ENCODE measurements around the gene PTH2. TPM values are rescaled to one million over a fixed set of nuclear protein-coding genes. Genes with fewer than 3 reads are reported as not detected.
A peak's percentile ranks its signal among the peaks of the same experiment; 100 is the strongest.

Gene PTH2
- total and polyA plus RNA-seq, 10 of the 15 experiments (the other 5 are each of a cell fraction or from before 2014, with no cell fraction given): not detected

- no peak for FAIRE-seq
Observed at GRCh38 chr19:49423985-49424303, 703 bp upstream of the PTH2 start.

More at GRCh38 chr19:49423985-49424303, 703 bp upstream of the PTH2 start:
- in situ Hi-C loops (cut with MboI) (no loop called here), intact Hi-C loops (cut with micrococcal nuclease; ENCODE audit: unreplicated experiment) (no loop called here)
- Histone ChIP-seq H3K9ac (ENCODE audit: control insufficient read depth, insufficient read depth, low read length) (no peak overlapping the region), H4K20me1 (ENCODE audit: control insufficient read depth, insufficient read depth) (no peaks in the 10 kb centered on the region), H3K27ac (ENCODE audit: control insufficient read depth, insufficient read depth) (no peak overlapping the region), H2AFZ (ENCODE audit: control insufficient read depth, low read depth, low read length) (no peak overlapping the region), H3K9me3 (replicated peaks; ENCODE audit: control insufficient read depth, insufficient read depth, low read length) (no peaks in the 10 kb centered on the region), H3K79me2 (ENCODE audit: control insufficient read depth, insufficient read depth, low read length) (no peaks in the 10 kb centered on the region), H3K27me3 (replicated peaks in 1 of 2; ENCODE audit: control insufficient read depth in 2 of 2, insufficient read depth in 2 of 2, low read length in 1 of 2) (peaks cover 24 to 55% of the 10 kb centered on the region in 2 experiments), H3K4me3 (no peak overlapping the region), H3K4me1 (ENCODE audit: control insufficient read depth, insufficient read depth, low read length) (peaks cover 4% of the 10 kb centered on the region), H3K36me3 (ENCODE audit: control insufficient read depth in 2 of 2, insufficient read depth in 2 of 2, low read length in 1 of 2) (no peaks in the 10 kb centered on the region), H3K4me2 (ENCODE audit: control insufficient read depth, insufficient read depth) (no peak overlapping the region)
- ChIA-PET SMC1A (ENCODE audit: uncharacterized antibody, unreplicated experiment) (interaction anchor here (0.8 to 1.7 kb wide), 3 partner anchors 9 to 33 kb away, joined by 3 to 4 read pairs (median 4); no protein-coding TSS in a partner anchor), RAD21 (ENCODE audit: unreplicated experiment) (interaction anchor here (0.7 to 1.0 kb wide), 2 partner anchors 8 to 10 kb away, joined by 3 to 4 read pairs; no protein-coding TSS in a partner anchor), POLR2A (no interaction called here), CTCF (interaction anchor here (0.7 to 0.8 kb wide), 2 partner anchors 32 to 46 kb away, joined by 3 read pairs; no protein-coding TSS in a partner anchor)
- WGBS (ENCODE audit: insufficient coverage, insufficient replicate concordance, low lambda C conversion rate, missing lambda C conversion rate): 0% methylated on average over 3 of the region's 3 CpGs
- BruUV-seq (replicated peaks): no TSS peak
- peak; percentile 36; the same call in 1 of the 2 replicates for TF ChIP-seq RUNX3 (IDR thresholded peaks at IDR 0.05; ENCODE audit: low read length)
- TF ChIP-seq E2F8 (IDR thresholded peaks at IDR 0.05; ENCODE audit: low read depth, partially characterized antibody): no peak
- DNase-seq (ENCODE audit: low read depth, low spot score) (no peak), ATAC-seq (peak; percentile 20)

Data from GM12878 (cell line).